Stimulated activated CD4-positive, alpha-beta T cell treated with anti-CD3 and anti-CD28 coated beads, TNF-alpha, amount 100 ng/mL, for 24 hours (primary cell): Measurements from ENCODE around the gene MUSTN1.

Experiments used
- DNase-seq, 3 experiments: peaks; one replicate each; pipeline ENCODE4 v3.0.0-alpha.2; 2020; ENCODE audit warnings: low read depth in 3 of 3

The MUSTN1 gene

DNA sequence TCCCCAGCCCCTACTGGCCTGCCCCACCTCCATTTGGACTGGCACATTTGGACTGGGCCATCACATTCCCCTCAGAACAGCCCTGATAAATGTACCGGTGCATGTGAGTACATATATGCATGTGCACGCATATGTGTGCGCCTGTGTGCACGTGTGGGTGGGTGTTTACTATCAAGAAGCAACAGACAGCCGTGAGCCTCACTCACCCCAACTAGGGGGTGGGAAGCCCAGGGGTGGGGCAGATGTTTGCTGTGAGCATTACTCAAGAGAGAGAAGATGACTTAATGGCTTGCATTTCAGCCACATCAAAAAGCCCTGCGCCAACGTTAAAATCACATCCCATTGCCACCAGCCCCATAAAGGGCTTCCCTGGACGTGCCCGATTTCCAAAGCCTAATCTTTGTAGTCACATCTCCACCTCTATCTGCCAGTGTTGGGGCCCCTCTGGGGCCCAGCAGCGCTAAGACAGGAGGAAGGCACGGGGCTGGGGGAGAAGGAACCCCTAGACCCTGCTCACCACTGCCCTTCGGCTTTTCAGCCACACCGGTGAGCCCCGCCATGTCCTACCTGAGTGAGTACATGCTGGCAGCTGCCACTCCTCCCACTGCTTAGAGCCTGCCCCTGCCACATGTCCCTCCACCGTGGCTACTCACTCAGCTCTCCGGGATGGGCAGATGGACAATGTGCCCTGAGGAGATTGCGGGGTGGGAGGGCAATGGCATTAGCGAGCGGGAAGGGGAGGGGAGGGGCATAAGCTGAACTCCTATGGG, 29.4 kb downstream of the MUSTN1 start:
- DNase-seq: no peak

- no peak for DNase-seq
Observed at GRCh38 chr3:52801839-52802238, 33.0 kb downstream of the MUSTN1 start.

GRCh38 chr3:52800079-52800478, 34.7 kb downstream of the MUSTN1 start:
- no peak for DNase-seq

DNA sequence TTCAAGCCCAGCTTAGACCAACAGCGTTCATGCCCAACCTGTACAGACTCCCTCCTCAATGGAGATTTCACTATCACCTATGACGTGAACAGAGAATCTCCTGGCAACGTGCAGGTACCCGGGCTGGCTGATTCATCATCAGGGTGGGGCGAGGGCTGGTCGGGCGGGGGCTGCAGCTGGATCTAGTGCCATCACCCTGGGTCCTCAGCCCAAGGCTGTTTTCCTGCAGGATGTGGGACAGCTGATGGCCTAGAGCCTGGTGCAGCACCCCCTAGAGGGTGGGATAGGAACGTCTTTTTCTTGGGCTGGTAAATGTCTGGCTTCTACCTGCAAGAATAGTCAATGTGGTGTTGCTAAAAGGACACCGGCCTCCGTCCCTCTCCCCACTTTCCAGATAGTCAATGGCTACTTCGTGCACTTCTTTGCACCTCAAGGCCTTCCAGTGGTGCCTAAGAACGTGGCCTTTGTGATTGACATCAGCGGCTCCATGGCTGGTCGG, 35.8 kb downstream of the MUSTN1 start:
- DNase-seq: peak in 1 of 3 experiments; percentile 9

DNA sequence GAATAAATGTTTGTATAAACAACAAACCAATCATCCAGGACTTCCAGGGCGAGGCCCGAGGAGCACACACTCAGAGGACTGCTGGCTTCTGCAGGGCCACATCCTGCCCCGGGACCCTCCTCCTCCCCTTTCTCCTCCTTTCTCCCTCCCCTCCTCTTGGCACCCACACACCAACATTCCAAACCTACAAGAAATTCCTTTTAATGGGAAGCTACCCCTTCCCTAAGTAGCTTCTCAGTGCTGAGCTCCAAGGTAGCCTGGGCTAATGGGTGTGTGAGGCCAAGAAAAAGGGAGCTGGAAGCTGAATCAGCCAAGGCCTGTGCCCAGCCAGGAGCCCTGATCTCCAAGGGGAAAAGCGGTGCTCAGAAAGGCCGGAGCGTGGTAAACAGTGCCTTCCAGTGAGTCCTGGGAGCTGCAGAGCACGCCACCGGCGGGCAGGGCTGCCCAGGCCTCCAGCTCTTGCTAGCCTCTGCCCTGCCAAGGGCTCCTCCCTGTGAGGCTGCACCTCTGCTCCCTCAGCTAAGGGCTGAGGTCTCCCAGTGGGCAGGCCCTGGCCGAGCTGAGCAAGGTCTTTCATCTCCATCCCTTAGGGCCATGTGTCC, 36.3 kb downstream of the MUSTN1 start:
- DNase-seq: no peak

DNA sequence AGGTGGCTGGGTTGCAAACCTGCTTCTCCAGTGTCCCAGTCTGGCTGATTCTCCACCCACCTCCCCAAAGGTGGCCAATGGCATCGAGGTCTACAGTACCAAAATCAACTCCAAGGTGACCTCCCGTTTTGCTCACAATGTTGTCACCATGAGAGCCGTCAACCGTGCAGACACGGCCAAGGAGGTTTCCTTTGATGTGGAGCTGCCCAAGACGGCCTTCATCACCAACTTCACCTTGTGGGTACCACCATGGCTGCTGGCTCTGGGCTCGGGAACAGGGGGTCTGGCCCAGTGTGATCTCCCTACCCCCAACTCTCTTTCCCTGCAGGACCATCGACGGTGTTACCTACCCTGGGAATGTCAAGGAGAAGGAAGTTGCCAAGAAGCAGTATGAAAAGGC, 38.4 kb downstream of the MUSTN1 start:
- DNase-seq: no peak

- DNase-seq: no peak
Observed at GRCh38 chr3:52795298-52795900, 39.4 kb downstream of the MUSTN1 start.

- no peak for DNase-seq
Observed at GRCh38 chr3:52794612-52795099, 40.2 kb downstream of the MUSTN1 start, which contains the start of gene ITIH3. Gene ITIH3, plus strand, starts transcription at chr3:52794796. Its CDS starts 8 bp downstream, at chr3:52794804.

- no peak for DNase-seq
Observed at GRCh38 chr3:52793702-52794611, 40.9 kb downstream of the MUSTN1 start.

GRCh38 chr3:52792961-52793695, 41.7 kb downstream of the MUSTN1 start:
- no peak for DNase-seq

DNA sequence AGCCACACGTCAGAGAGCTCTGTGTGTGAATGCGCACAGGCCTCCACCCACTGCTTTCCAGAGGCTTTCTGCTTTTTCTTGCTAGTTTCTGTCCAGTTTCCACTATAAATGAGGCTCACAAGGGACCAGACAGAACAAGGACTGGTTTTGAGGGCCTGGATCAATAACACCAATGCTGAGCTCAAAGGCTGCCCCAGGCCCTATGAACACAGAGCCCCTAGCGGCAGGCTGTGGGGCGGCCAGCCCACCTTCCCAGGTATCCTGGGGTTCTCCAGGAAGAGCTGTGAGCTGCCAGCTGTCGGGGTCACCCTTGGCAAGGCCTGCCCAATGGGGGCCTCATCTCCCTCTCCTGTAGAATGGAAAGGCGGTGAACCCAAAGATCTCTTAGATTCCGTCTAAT, 42.4 kb downstream of the MUSTN1 start:
- DNase-seq: no peak

DNA sequence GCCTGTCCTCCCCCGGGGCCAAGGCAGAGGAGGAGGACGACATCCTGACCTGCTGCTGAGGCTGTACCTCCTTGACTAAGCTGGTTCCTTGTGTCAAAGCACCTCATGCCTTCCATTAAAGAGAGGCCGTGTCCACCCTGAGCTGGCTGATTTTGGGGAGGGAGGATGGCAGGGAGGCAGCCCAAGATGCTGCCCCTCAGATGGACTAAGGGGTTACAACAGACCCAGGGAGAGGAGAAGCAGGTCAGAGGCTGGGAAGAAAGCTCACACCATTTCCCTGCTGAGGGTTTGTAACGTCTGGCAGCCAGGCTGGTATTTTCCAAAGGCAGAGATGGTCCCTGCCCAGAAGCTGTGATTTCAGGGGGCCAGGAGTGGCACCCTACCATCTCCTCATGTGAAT, 42.9 kb downstream of the MUSTN1 start:
- no peak for DNase-seq

DNA sequence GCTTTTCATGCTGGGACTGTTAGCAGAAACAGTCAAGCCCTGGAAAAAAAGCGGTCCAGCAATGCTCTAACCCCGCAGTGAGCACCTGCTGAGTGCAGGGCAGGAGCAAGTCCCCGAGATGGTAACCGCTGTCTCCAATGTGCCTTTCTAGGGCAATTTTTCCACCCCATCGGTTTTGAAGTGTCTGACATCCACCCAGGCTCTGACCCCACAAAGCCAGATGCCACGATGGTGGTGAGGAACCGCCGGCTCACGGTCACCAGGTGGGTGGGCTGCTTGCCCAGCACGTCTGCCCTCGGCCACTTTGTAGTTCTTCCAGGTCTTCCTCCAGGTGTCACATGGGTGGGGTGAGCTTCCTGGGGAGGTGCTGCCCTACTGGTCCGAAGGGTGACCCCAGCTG, 43.5 kb downstream of the MUSTN1 start:
- DNase-seq: no peak

- no peak for DNase-seq
Observed at GRCh38 chr3:52790741-52791140, 44.1 kb downstream of the MUSTN1 start.

GRCh38 chr3:52790337-52790736, 44.5 kb downstream of the MUSTN1 start:
- no peak for DNase-seq

DNA sequence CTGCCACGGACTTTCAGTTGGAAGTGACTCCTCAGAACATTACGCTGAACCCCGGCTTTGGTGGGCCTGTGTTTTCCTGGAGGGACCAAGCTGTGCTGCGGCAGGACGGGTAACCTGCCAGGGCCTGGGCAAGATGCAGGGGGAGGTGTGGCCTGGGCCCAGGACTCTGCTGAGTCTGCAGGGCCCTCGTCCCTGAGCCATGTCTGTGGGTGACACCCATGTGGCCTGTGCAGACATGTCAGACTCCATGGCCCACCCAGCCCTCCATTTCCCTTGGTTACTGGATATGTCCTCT, 45.1 kb downstream of the MUSTN1 start:
- DNase-seq: no peak

DNA sequence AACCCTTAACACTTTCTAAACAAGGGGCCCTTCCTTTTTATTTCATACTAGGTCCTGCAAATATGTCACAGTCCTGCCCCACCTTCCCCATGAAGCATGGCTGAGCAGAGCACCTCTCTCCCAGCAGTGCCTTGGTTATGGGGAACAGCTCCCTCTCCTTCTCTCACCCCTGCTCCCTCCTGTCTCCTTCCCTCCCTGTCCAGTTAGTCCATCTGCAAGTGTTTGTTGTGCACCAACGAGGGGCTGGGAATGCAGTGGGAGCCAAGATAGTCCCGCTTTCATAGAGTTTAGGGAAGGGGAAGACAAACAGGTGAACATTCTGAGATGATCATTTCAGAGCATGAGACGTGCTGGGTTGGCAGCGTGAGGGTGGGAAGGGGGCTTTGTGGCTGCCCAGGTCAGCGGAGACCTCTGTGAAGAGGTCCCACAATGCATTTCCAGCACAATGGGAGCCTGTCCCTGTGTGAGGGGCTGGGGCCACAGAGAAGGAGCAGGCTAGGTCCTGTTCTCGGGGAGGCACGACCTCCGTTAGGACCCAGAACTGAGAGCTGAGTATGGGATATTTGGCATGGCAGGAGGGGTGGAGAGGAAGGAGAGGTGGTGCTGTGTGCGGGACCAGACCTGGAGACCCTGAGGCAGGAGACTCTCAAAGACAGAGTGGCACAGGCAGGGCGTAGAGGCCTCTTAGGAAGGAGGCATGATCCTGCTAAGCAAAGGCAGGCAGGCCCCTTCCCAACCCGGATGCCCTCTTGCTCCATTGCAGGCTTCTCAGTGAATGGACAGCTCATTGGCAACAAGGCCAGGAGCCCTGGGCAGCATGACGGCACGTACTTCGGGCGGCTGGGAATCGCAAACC, 45.7 kb downstream of the MUSTN1 start:
- DNase-seq: no peak

DNA sequence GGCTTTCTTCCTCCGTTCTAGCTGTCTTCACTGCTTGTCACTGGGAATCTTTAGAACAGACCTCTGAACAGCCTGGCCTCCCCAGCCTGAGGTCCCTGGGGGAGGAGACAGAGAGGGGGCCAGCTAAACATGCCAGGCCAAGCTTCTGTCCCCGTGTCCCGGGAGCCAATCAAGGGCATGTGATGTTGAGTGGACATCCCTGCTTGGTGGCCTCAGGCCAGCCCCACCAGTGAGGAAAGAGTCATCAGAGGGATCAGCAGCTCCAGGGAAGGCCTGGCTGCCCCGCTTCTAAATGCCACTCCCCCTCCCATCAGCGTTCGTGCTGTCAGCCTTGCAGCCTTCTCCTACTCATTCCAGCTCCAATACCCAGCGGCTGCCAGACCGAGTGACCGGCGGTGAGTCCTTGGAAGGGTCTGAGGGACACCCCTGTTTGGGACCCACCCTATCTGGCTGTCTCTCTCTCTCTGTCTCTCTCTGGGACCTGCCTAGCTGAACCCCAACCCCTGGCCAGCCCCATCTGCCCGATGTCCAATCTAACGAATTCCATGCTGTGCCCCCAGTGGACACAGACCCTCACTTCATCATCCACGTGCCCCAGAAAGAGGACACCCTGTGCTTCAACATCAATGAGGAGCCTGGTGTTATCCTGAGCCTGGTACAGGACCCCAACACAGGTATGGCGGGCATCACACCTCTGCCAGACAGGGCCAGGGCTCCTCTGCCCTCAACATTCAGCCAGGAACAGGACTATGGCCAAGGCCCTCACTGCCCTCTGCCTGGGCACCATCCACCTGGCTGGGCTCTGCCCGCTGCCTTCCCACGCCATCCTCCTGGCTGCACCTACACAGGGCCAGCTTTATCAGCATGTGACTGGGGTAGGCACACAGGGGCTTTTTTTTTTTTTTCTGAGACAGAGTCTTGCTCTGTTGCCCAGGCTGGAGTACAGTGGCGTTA, 46.9 kb downstream of the MUSTN1 start:
- no peak for DNase-seq

DNA sequence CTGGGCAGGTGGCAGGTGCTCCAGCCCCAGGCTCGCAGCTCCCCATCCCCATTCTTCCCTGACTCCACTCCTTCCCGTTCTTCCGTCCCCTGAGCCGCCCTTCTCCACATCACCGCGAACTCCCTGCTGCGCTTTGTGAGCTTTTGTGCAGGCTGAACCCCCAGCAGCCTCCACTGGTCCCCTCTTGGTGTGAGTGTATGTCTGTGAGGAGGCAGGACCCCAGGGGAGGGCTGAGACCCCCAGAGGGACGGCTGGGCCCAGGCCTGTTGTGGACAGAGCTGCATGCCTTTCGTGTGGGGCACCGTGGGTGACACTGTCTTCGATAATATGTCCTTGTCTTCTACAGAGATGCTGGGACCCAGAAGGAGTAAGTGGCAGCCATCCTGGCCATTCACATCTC, 47.6 kb downstream of the MUSTN1 start:
- DNase-seq: no peak
